Activated CD4-positive, alpha-beta T cell treated with anti-CD3 and anti-CD28 coated beads for 24 hours (primary cell): ENCODE measurements around the gene AOAH.
"Not testable (repeated sequence)": the region's sequence is repeated elsewhere in the genome, so short reads cannot be mapped to it uniquely, and the experiment has no call there.

Source experiments
- DNase-seq, 2 donors: peaks; one replicate each; pipeline ENCODE4 v3.0.0-alpha.2; 2020; ENCODE audit warnings: low read depth in 2 of 2

The AOAH gene

DNA sequence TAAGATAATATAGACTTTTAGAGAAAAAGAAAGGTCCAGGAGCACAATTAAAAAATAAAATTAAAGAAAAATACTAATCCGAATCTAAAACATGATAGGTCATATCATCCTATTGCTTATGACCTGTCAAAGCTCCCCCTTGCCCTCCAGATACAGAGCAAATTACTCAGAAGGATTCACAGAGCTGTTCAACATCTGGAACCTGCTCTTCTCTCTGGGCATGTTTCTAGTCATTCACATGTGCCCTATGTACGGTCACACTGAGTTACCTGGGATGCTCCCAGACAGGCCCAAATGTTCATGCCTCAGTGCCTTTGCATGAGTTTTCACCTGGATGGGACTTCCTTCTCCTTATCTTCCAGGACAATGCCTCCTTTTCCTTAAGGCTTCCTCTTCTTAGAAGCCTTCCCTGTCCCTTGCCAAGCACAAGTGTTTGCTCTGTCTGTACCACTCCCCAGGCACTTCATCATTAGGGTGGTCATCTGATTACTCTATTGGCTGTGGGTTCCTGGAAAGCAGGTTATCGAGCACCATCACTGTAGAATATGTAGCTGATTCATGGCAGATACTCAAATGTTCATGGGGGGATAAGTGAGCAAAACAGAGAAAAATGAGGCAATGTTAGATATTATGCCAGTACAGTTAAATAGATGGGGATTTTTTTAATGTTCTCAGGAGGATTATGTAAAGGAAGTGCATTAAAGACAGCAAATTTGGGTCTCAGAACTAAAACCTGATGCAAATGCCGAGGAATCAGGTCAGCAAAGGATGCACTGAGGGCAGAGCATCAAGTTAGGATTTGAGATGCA, 12.0 kb upstream of the AOAH start:
- DNase-seq = no peak

DNA sequence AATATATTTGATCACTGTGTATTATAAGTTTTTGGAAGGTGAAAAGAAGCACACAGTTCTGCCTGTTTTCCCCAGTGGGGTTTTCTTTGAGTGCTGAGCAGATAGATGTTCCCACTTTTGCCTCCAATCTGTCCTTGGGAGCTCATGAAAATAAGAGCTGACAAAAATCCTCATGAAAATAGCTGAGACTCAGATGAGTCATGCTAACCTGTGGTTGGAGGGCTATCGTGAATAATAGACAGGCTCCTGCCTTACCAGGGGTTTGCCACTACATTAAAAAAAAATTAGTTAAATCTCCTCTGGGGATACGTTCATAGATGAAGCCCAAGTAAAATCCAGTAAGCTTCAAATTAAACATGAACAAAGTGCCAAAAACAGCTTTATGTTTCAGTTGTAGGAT, 10.9 kb upstream of the AOAH start:
- no peak for DNase-seq

DNA sequence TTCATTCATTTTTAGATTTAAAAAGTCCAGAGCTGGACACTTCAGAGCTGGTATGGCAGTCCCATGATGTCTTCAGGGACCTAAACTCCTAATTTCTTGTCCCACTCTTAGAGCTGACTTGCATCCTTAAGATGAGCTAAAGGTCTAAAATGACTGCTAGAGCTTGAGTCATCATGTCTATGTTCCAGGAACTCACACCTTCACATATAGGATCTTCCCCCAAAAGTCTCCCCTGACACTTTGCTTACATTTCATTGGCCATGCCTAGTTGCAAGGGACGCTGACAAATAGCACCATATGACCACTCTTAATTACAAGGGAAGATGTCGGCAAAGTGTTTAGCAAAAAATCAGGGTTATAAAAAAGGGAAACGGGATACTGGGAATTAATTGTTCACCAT, 10.4 kb upstream of the AOAH start:
- DNase-seq = no peak

DNA sequence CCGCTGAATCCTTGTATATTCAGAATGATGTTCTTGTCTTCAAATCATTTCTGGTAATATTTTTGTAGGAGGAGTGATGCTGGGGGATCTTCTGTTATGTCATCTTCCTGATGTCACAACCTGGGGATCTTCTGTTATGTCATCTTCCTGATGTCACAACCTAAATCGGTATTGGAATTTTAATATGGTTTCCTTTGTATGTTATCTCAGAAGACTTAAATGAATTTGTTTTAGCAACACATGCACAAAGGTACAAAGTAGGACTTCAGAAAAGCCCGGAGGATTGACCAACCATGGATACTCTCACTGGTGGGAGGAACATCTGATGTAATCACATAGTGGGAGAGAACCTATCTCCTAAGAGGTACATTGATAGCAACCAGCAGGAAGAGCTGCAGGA, 9.1 kb upstream of the AOAH start:
- DNase-seq = no peak

GRCh38 chr7:36732806-36733205, 8.5 kb upstream of the AOAH start:
- DNase-seq = no peak

- DNase-seq = no peak
Measured at GRCh38 chr7:36730046-36730445, 5.8 kb upstream of the AOAH start.

DNA sequence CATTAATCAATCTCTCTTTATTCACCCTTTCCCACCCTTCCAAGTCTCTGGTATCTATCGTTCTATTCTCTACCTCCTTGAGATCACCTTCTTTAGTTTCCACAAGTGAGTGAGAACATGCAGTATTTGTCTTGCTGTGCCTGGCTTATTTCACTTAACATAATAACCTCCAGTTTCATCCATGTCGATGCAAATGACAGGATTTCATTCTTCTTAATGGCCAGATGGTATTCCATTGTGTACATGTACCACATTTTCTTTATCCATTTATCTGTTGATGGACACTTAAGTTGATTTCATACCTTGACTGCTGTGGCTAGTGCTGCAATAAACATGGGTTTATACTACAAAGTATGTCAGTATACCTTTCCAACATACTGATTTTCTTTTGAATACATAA, 3.8 kb upstream of the AOAH start:
- DNase-seq = no peak

DNA sequence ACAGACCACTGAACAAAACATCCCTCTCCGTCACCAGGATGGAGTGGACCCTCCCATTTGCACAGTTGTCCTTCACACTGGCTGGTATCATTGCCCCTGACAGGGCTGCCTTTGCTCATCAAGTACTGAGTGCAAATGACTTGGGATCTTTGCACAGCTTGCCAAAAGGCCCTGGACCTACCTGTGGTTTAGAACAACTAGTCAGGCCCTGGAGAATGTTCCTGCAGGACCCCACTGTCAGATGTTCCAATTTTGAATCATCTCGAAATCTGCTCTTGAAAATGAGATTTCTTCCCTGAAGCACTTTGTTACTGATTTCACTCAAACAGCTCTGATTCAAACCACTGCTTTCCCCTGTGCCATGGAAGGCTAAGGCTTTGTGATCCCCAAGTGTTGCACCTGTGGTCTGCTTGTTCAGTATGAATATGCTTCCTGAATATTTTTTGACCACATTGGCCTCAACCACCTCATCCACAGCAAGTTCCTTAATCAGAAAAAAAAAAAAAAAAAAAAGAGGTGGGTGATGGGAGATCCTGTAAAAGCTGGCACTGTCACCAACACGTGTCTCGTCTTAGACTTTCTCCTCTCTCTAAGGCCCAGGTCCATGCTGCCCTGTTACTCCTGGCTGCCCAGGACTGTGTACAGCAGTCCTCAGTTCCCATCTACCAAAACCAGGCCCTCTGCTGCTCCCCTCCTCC, 2.7 kb upstream of the AOAH start:
- no peak for DNase-seq

DNA sequence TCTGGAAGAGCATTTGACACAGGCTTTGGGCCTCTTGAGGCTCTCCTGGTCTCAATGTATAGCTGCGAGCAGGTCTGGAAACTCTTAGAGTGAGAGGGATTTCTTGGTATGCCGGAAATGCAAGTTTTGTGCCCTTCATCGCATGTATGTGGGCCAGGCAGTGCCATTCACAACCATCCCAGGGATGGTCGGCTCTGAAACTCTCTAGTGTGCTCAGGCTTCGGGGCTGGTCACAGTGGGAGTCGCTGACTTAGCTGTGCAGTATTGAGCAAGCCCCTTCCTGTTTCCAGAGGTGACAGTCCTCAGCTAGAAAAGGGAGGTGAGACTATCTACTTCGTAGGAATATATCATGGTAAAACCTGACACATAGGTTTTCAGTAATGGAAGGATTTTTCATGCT, 2.0 kb upstream of the AOAH start:
- DNase-seq = no peak

DNA sequence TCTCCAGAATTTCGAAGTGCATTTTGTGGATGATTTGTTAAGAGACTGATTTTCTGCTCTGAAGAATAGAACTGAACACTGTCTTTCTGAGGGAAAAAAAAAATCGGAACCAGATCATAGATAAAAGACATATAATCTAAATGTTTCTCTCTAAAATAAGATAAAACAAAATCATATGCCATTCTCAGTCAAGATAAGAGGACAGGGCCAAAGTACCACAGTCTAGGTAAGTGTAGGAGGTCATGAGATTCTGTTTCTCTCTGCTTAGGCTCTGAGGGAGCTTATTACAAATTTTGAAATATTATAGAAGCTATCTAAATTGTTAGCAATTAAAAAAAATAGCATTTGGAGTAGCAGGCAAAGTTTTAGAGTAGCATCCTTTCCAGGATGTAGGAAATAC, 702 bp upstream of the AOAH start:
- no peak for DNase-seq

DNA sequence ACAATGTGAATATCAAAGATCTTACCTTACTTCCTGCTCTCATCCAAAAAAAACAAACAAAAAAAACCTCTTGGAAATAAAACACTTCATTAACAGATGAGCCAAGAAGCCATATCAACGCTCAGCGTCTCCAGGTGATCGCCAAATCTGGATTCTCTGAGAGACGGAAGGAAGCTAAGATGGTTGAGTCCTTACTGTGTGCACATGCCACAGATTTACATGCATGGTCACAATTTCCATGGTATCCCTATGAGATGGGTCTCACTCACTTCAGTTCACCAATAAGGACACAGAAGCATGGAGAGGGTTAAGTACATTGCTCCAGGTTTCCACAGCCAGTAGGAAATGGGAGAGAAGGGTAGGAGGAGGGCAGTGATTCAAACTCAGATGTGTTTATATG, 1.0 kb downstream of the AOAH start:
- no peak for DNase-seq

GRCh38 chr7:36719083-36719632, 5.1 kb downstream of the AOAH start:
- no peak for DNase-seq

- DNase-seq = no peak
Measured at GRCh38 chr7:36717586-36717985, 6.7 kb downstream of the AOAH start.

GRCh38 chr7:36716802-36717201, 7.5 kb downstream of the AOAH start:
- DNase-seq = not testable (repeated sequence)

DNA sequence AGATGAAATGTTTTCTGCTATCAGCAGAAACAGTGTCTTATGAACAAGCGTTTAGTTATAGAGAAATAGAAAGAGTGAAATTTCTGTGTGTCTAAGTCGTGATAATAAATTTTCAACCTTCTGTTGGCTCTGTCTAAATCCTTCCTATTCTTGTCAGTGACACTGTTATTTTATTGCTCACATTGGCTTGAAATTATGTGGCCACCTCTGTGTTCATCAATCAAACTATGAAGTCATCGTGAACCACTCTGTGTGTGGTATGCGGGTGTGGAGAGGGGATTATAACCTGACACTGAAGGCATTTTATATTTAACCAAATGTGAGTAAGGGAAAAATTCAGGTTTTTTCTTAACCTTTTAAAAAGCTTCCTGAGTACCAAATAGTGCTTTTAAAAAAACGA, 12.3 kb downstream of the AOAH start:
- DNase-seq = no peak

- DNase-seq = no peak
Measured at GRCh38 chr7:36711256-36711655, 13.0 kb downstream of the AOAH start.

DNA sequence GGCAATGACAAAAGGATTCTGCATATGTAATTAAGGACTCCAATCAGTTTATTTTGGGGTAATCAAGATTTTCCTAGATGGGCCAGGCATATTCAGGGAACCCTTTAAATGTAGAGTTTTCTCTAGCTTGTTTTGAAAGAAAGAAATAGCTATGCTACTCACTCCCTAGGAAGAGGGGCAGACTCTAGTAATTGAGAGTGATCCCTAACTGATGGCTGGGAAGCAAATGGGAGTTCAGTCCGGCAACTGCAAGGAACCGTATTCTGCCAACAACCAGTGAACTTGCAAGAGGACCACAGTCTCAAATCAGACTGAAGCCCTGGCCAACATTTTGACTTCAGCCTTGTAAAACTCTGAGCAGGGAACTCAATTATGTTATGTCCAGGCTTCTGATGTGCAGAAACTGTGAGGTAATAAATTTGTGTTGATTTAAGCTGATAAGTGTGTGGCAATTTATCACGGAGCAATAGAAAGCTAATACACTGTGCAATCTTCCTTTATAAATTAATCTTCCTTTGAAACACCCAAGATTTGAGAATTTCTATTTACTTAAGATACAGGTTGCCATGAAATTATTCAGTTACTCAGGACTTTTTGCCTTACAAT, 14.0 kb downstream of the AOAH start:
- no peak for DNase-seq

GRCh38 chr7:36708767-36709166, 15.5 kb downstream of the AOAH start:
- DNase-seq = no peak

- no peak for DNase-seq
Measured at GRCh38 chr7:36707898-36708297, 16.4 kb downstream of the AOAH start.

DNA sequence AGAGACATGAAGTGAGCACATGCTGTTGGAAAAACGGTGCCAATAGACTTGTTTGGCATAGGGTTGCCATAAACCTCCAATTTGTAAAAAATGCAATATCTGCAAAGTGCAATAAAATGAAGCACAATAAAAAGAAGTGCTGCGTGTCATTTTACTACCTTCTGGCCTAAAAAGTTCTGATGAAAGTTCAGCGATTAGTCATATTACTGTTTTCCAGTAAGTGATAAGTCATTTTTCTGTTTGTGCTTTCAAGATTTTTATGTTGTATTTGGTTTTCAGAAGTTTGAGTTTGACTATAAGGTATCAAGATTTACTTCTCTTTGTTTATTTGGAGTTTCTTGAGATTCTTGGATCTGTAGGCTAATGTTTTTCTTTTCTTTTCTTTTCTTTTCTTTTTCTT, 16.8 kb downstream of the AOAH start:
- DNase-seq = no peak

GRCh38 chr7:36703860-36704259, 20.4 kb downstream of the AOAH start:
- DNase-seq = not testable (repeated sequence)

DNA sequence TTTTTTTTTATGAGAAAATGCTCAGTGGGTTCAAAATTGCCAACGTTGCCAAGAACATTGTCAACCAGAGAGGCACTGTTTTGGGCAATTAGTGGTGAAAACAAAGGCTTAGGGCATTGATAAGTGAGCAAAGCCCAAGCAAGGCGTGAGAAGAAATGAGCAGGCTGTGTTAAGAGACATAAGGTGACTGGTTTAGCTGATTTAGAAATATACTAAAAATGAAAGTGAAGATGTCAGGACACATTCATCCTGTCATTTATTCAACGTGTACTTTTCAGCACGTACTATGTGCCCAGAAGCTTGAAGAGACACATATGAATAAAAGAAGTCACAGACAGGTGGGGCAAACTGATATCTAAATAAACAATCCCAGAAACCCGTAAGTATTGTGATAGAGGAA, 31.8 kb downstream of the AOAH start:
- DNase-seq = no peak

- no peak for DNase-seq
Measured at GRCh38 chr7:36691983-36692382, 32.3 kb downstream of the AOAH start.
